Spleen (tissue), 7 donors: ENCODE data around the gene EPHB3.

Experiments
- POLR2A ChIP-seq, 3 donors: fragments of 450-650 bp; IDR thresholded peaks; one replicate each; pipeline ENCODE4 v1.5.1; 2017; ENCODE audit warnings: antibody characterized with exemption in 3 of 3, mild to moderate bottlenecking in 1 of 3
- POLR2AphosphoS5 ChIP-seq, 3 donors: sonication (generic); formaldehyde crosslinking; IDR thresholded peaks; one replicate each; pipeline ENCODE4 v1.5.1; 2017; ENCODE audit warnings: antibody characterized with exemption in 3 of 3
- TF ChIP-seq, protein P1 (sequence below), 11 experiments: fragments of 200-600 bp in 7 of 11; fragments of 450-650 bp in 4 of 11; sonication (generic) in 4 of 11; IDR thresholded peaks in 8 of 11; conservative IDR thresholded peaks in 3 of 11; 1 replicate in 7 of 11; 2 replicates in 4 of 11; pipeline versions ENCODE4 v1.4.0 to v1.8.0; 2016 to 2021; ENCODE audit warnings: antibody characterized with exemption in 11 of 11, inconsistent platforms in 4 of 11, mild to moderate bottlenecking in 1 of 11
- donor health status: DM: no; HTN: no; CAD: no; lungs with moderate emphysema.
- donor health status: DM: no; HTN: no; CAD: no.
- donor health status: DM: no; HTN: no; CAD: no.

DNA sequence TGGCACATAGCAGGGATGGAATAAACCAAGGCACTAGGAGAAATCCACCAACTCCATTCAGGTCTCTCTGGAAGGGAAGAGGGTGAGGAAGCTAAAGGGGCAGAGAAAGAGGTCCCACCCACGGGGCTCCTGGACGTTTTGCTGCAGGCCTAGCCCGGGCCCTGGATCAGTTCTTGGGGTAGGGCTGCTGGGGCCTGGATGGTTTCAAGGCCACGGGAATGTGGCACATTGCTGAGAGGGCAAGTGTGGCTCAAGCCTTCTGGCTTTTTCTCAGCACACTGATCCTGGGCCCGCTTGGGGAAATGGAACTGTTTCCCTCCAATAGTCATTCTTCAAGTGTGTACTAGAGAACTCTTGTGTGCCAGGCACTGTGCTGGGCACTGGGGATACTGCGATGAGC is 24.0 kb downstream of the EPHB3 start:
- TF ChIP-seq, protein P1, sequence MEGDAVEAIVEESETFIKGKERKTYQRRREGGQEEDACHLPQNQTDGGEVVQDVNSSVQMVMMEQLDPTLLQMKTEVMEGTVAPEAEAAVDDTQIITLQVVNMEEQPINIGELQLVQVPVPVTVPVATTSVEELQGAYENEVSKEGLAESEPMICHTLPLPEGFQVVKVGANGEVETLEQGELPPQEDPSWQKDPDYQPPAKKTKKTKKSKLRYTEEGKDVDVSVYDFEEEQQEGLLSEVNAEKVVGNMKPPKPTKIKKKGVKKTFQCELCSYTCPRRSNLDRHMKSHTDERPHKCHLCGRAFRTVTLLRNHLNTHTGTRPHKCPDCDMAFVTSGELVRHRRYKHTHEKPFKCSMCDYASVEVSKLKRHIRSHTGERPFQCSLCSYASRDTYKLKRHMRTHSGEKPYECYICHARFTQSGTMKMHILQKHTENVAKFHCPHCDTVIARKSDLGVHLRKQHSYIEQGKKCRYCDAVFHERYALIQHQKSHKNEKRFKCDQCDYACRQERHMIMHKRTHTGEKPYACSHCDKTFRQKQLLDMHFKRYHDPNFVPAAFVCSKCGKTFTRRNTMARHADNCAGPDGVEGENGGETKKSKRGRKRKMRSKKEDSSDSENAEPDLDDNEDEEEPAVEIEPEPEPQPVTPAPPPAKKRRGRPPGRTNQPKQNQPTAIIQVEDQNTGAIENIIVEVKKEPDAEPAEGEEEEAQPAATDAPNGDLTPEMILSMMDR (IDR thresholded peaks at IDR 0.05 in 8 of 11, conservative IDR thresholded peaks at IDR 0.05 in 3 of 11): no peak
- TF ChIP-seq POLR2AphosphoS5 (IDR thresholded peaks at IDR 0.05): no peak
- no peak for TF ChIP-seq POLR2A (IDR thresholded peaks at IDR 0.05)
